ENCODE measurements around the gene PNMT. TPM values are rescaled to one million over a fixed set of nuclear protein-coding genes. Genes with fewer than 3 reads are reported as not detected.

The PNMT gene
- total RNA-seq, 4 donors from 2014 or later: 0.80 to 48.3 (median 1.3) TPM

DNA sequence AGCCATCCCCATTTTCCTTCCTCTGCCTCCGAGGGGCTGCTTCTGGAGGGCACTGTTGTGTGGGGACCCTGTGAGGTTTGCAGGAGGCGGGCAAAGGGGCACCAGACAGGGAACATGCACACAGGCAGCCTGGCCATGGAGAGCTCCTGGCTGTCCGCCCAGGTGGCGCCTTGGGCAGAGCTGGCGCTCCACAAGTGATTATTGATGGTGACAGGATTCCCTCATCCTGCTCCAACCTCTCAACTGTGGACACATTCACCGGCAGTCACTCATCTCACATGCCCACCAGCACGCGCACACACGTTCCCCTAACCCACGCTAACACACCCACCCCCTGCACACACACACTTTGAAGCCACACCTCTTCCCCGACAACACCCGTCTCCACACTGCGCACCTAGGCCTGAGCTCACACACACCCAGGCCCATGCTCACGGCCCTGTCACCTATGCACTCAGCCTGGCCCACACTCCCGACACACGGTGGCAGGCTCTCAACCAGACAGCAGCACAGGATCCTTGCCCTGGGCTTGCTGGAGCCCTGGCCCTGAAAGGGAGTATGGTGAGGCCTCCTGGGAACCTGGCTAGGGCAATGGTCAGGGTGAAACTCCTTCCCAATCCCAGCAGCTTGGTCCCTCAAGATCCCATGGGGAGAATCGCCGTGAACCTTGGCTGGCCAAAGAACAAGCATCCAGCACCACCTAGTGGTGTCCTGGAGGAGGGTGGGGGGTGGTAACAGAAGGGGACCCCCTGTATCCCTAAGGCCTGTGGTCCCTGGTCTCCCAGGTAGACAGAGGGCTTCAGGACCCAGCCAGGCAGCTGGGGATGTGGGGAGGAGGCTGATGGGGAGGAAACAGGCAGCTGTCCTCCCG is 3.6 kb downstream of the PNMT start:
- peaks cover 24 to 56% (median 52%) of the 10 kb centered on the region in 4 donors for H3K4me1 ChIP-seq
- H3K4me3 ChIP-seq: no peak overlapping the region
- peaks cover 45% of the 10 kb centered on the region for H3K27me3 ChIP-seq
- intact Hi-C loops (cut with DNase I; ENCODE audit: low total_unique reads) (no loop called here), in situ Hi-C loops (cut with MboI; ENCODE audit: low pct_ligation_motif_present in 1 of 4, low pct_unique_long_range_greater_than_20kb in 1 of 4, low sequenced_read_pairs in 3 of 4) (no loop called here)
- no peaks in the 10 kb centered on the region for H3K9me3 ChIP-seq
- peak; percentile 67 for DNase-seq
- peak in 2 of 3 donors; percentile 43 to 48 for TF ChIP-seq POLR2AphosphoS5 (IDR thresholded peaks at IDR 0.05)
- TF ChIP-seq, protein P1, sequence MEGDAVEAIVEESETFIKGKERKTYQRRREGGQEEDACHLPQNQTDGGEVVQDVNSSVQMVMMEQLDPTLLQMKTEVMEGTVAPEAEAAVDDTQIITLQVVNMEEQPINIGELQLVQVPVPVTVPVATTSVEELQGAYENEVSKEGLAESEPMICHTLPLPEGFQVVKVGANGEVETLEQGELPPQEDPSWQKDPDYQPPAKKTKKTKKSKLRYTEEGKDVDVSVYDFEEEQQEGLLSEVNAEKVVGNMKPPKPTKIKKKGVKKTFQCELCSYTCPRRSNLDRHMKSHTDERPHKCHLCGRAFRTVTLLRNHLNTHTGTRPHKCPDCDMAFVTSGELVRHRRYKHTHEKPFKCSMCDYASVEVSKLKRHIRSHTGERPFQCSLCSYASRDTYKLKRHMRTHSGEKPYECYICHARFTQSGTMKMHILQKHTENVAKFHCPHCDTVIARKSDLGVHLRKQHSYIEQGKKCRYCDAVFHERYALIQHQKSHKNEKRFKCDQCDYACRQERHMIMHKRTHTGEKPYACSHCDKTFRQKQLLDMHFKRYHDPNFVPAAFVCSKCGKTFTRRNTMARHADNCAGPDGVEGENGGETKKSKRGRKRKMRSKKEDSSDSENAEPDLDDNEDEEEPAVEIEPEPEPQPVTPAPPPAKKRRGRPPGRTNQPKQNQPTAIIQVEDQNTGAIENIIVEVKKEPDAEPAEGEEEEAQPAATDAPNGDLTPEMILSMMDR (IDR thresholded peaks at IDR 0.05): peak; percentile 45 to 88 (median 57)
- peak; percentile 54 for TF ChIP-seq POLR2A (IDR thresholded peaks at IDR 0.05)
- no peak for TF ChIP-seq EP300 (IDR thresholded peaks at IDR 0.05; ENCODE audit: low read depth)
- WGBS, 2 donors (ENCODE audit: low coverage in 1 of 2): 13 to 43% methylated on average over 3 to 18 of the region's 19 CpGs
- peak overlapping the region; percentile 18 to 67 (median 44) for H3K27ac ChIP-seq
- no peaks in the 10 kb centered on the region for H3K36me3 ChIP-seq

DNA sequence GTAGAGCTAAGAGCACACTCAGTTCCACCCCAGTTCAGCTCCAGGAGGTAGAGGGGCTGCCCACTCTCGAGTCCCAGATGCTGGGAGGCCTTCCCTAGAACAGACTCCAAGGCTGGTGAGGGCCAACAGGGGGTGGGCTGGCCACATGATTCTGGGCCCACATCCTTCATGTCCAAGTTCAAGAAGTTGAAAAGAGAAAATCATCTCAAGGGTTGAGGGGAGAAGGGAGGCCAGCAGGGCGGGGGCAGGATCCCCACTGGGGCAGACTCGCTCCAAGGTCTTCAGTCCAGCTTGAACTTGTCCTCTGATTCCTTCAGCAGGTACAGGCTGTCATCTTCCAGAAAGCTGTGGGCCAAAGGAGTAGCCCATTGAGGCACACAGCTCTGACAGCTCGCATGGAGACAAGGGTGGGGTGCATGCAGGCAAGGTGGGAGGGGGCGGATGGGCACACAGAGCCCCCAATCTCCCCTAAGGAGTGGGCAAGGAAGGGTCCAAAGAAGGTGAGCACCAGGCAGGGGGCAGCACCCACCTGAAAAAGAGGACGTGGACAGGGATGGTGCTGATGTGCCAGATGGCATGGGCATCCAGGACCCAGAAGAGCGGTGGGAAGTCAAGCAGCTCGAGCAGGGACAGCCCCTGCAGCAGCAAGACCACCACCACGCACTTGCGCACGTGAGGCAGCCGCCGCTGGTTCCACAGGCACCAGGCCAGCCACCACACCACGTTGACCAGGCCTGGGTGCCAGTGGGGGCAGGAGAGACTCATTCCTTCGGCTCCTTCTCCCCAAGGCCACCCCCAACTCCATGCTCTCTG is 4.5 kb downstream of the PNMT start:
- H3K27me3 ChIP-seq: peaks cover 37% of the 10 kb centered on the region
- intact Hi-C loops (cut with DNase I; ENCODE audit: low total_unique reads): no loop called here
- peaks cover 17 to 48% (median 47%) of the 10 kb centered on the region in 4 donors for H3K4me1 ChIP-seq
- 52 to 82% methylated on average over 2 to 15 of the region's 15 CpGs for WGBS, 2 donors (ENCODE audit: low coverage in 1 of 2)
- DNase-seq: no peak
- in situ Hi-C loops (cut with MboI; ENCODE audit: low pct_ligation_motif_present in 1 of 4, low pct_unique_long_range_greater_than_20kb in 1 of 4, low sequenced_read_pairs in 3 of 4): no loop called here
- no peaks in the 10 kb centered on the region for H3K36me3 ChIP-seq
- TF ChIP-seq, protein P1 (IDR thresholded peaks at IDR 0.05): peak in 1 of 5 experiments; percentile 4
- TF ChIP-seq POLR2AphosphoS5 (IDR thresholded peaks at IDR 0.05) (no peak), POLR2A (IDR thresholded peaks at IDR 0.05) (no peak), EP300 (IDR thresholded peaks at IDR 0.05; ENCODE audit: low read depth) (no peak)
- H3K4me3 ChIP-seq: no peak overlapping the region
- peak overlapping the region; percentile 18 to 67 (median 44) for H3K27ac ChIP-seq
- no peaks in the 10 kb centered on the region for H3K9me3 ChIP-seq

DNA sequence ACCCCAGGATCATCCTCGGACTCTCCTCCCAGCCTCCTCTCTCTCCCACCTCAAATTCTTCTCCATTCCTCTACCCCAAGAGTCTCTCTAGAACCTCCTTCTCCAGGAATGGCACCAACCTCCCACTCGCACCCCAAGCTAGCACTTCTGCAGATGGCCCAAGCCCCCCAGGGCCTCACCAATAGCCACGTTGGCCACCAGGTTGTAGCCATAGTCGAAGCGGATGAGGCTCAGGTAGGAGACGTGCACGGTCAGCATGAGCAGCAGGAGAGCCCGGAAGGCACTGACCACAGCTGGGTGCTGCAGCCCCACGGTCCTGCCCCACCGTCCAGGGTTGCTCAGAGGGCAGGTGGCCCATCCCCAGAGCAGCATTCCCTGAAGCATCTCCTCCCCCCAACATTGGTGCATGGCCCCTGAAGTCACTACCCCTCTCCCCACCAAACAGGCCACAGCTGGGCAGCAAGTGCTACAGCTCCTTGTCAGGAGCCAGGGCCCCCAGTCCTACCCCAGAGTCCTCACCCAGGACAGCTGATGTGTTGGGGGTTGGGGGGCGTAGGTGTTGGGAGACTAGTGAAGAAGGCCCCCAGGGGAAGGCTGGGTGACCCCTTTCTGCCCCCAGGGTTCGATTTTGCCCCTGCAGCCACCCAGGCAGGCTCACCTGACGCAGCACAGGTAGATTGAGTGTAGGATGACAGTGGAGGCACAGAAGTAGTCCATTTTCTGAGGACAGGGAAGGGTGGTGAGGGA is 5.3 kb downstream of the PNMT start:
- Histone ChIP-seq H3K9me3 (no peaks in the 10 kb centered on the region), H3K27me3 (peaks cover 29% of the 10 kb centered on the region), H3K36me3 (no peaks in the 10 kb centered on the region), H3K27ac (no peak overlapping the region), H3K4me1 (peaks cover 14 to 48% (median 47%) of the 10 kb centered on the region in 4 donors), H3K4me3 (no peak overlapping the region)
- 80% methylated on average over 13 of the region's 13 CpGs; no CpG with 5 or more reads in 1 of the 2 donors for WGBS, 2 donors (ENCODE audit: low coverage in 1 of 2)
- intact Hi-C loops (cut with DNase I; ENCODE audit: low total_unique reads): no loop called here
- DNase-seq: no peak
- TF ChIP-seq POLR2AphosphoS5 (IDR thresholded peaks at IDR 0.05) (no peak), POLR2A (IDR thresholded peaks at IDR 0.05) (no peak), EP300 (IDR thresholded peaks at IDR 0.05; ENCODE audit: low read depth) (no peak)
- TF ChIP-seq, protein P1 (IDR thresholded peaks at IDR 0.05): no peak
- in situ Hi-C loops (cut with MboI; ENCODE audit: low pct_ligation_motif_present in 1 of 4, low pct_unique_long_range_greater_than_20kb in 1 of 4, low sequenced_read_pairs in 3 of 4): no loop called here

Data from transverse colon (tissue), 4 donors.